HG02943 (cell line): ENCODE results near the gene IQUB.
"Not testable (repeated sequence)": the region's sequence is repeated elsewhere in the genome, so short reads cannot be mapped to it uniquely, and the experiment has no call there.

ENCODE experiments used
- ATAC-seq: cut with Tn5 transposase; IDR thresholded peaks from one replicate; pipeline ENCODE4 v1.9.1; 2021; ENCODE audit warnings: mild to moderate bottlenecking, low read depth, moderate library complexity; ENCODE audit not compliant: unreplicated experiment

The IQUB gene

DNA sequence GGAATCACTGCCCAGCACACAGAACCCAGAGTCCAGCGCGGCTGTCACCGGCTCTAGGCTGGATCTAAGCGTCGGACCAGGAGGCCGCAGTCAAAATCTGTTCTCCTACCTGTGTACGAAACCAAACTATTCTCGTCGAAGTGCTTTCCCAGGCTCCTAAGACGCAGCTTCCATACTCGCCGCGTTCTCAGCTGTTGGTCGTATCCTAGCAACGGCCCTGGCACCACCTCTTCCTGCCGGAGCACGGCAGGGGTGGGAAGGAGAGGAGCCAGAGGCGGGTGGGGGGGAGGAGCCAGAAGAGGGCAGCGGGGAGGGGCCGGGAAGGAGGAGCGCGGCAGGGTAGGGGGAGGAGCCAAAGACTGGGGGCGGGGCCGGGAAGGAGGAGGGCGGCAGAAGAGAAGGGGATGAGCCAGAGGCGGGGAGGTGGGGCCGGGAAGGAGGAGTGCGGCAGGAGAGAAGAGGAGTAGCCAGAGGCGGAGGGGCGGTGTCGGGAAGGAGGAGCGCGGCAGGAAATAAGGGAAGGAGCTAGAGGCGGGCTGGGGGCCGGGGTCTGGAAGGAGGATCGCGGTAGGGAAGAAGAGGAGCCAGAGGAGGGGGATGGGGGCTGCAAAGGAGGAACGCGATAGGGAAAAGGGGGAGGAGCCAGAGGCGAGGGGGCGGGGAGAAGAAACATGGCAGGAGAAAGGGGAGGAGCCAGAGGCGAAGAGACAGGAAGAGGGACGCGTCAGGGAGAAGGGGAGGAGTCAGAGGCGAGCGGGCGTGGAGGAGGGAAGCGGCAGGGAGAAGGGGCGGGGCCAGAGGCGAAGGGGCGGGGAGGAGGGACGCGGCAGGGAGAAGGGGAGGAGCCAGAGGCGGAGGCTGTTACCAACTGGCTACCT is at the start of gene IQUB:
IQUB (minus strand) TSS at position 213 of the 878 bp plus-strand sequence. CDS start 22,255 bp downstream, outside the sequence.
- peak; percentile 64 for ATAC-seq

DNA sequence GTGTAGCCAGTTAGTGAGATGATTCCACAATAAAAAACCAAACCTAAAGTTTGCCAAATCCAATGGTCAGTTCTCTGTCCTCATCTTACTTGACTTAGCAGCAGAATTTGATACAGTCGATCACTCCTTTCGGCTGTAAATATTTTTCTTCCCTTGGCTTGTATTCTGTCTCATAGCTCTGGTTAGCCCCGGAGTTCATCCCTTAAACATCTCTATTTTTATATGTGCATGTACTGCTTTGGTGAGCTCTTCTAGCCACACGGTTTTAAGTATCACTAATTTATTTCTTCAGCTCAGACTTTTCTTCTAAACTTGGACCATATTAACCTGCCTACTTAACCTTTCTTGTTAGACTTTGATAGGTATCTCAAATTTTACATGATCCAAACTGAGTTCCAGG is 49.4 kb upstream of the IQUB start:
- no peak for ATAC-seq

DNA sequence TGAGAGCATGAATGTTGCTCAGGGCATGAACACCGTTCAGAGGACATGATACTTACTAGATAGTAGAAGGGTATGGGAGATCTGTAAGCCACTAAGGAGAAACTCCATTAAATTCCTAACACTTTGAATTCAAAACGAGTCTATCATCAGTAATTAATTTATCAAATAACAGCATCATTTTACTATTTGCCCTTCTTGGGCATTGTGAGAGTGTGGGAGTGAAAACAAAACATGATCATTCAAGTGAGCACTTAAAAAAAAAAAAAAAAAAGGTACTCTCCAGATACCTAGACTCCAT is 46.7 kb upstream of the IQUB start:
- no peak for ATAC-seq

DNA sequence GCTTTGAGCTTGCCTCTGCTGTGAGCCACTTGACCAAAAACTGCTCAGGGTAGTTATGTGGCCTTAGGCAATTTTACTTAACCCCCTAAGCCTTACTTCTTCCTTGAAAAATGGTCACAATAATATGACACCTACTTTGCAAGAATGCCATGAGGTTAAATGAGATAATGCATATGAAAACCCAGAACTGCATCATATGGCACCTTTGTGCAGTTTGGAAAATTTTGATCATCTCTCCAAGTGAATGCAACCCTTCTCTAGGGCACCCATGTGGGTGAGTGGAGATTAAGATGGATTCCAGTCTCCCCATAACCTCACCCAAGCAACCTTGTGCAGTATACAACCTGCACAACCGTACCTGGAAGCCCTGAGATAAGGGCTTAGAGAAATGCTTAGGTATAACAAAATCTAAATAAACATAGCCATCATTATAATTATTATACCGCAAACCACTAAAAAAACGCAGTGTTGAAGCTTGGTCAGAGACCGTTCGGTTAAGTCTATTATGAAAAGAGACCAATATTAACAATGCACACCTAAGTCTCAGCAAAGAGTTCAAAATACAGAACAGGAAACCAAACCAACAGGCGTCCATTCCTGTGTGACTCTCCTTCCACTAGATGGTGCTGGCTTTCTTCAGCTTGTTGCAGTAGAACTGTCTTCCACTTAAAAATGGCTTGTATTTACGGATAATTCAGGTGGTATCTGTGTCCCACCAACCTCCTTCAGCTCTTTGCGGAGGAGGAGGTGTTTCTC is 46.2 kb upstream of the IQUB start:
- no peak for ATAC-seq

DNA sequence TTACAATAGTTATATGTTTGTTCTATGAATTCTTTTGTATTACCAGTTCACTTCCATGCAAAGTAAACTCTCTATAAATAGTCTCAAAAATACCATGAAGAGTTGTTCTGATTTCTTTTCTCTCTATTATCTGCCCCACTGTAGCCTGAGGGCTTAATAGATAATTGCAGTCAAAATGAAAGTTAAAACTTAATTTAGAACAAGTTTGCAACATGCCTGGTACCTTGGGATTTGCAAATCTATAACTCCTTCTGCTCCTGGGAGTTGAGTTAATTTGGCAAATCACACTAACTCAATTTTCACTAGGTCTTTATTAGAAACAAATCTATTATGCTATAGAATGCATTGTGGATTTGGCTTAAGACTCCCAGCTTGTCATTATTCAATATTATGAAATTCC is 45.0 kb upstream of the IQUB start:
- ATAC-seq: no peak

DNA sequence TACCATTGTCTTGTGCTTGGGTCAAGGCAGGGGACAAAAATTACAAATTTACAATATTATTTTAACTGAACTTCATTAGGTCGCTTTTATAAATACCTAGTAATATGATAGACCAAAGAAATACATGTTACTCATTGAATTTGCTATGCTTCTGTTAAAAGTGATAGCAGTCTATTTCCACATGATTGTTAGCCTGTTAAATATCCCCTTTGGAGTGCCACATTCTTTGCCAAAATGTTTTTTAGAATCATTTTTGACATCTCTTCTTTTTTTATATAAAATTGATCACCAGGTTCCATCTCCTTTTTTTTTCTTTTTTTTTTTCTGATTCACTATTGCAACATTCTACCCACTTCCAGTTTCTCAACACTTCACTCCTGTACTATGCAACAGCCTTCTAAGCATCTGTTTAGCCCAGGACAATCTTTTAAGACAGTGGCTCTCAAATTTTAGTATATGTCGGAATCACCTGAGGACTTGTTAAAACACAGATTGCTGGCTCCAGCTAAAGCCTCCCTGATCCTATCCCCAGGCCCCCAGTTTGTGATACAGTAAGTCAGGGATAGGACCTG is 39.6 kb upstream of the IQUB start:
- ATAC-seq: no peak

DNA sequence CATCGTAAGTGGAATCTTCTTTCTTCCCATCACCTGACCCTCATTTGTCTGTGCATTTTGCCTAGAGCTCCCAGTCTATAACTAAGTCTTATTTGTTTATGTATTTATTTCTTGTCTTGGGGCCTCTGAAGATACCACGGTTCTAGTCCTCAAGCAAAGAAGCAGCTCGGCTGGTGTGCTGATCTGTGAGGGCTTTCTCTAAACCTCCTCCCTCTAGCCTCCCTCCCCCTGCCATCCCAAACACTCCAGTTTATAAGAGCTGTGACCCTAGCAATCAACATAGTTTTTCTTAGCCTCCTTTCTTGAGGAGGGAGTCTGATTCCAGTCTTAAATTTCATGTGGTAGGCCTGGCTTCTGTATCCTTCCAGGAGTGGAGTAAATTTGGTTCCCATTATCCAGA is 38.9 kb upstream of the IQUB start:
- no peak for ATAC-seq

DNA sequence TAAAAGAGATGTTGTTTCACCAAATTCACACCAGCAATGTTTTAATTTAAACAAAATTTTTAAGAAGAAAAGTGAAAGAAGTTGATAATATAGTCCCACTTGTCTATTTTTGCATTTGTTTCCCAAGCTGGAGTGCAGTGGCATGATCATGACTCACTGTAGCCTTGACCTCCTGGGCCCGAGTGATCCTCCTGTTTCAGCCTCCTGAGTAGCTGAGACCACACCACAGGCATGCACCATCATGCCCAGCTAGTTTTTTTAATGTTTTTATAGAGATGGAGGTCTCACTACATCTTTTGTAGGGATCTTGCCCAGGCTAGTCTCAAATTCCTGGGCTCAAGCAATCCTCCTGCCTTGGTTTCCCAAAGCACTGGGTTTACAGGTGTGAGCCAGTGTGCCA is 37.3 kb upstream of the IQUB start:
- ATAC-seq: no peak

DNA sequence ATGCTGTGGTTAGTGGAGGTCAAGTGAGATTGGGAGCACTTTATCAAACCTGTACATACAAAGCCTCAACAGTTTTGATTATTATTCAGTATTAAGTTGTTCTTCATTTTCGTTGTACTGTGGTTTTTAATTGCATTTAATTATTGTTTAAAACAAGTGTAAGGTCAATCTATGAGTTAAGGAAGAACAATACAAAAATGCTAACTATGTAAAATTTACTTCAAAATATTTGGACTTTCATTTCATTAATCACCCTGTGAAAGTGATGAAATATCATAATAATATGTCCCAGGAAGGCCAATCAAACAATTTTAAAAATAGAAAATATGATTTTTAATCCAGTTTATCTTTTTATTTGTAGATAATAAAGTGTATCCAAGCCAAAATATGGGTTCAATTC is 36.8 kb upstream of the IQUB start:
- no peak for ATAC-seq

DNA sequence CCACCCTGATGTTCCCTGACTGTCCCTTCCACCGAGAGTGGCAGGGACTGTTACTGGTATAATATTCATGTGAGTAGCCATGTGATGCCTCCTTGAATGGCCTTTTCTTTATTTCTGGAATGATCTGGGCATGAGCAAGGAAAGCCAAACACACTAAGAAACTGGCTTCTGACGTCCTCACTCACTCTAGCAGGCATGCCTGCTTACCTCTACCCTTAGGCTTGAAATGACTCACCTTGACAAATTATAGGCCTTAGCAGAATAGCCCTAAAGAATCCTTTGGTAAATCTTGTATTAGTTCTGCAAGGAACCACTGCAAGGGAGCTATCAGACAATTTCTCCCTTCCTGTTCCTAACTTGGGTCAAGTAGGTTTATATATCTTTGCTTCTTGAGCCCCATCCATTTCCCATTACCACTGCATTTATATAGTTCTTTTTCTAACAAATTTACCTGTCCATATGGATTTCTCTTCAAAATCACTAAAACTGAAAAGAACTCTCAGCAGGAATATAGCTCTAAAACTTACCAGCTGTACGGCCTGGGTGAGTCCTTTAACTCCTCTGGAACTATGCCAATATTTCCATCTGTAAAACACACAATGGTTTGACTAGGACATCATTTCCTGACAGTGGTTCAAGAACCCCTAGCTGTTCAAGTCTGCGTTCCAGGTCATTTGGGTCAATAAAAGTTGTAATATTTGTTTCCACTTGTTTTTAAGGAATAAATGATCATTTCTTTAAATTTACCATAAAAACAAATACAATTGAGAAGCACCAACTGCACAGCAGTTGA is 36.2 kb upstream of the IQUB start:
- no peak for ATAC-seq

DNA sequence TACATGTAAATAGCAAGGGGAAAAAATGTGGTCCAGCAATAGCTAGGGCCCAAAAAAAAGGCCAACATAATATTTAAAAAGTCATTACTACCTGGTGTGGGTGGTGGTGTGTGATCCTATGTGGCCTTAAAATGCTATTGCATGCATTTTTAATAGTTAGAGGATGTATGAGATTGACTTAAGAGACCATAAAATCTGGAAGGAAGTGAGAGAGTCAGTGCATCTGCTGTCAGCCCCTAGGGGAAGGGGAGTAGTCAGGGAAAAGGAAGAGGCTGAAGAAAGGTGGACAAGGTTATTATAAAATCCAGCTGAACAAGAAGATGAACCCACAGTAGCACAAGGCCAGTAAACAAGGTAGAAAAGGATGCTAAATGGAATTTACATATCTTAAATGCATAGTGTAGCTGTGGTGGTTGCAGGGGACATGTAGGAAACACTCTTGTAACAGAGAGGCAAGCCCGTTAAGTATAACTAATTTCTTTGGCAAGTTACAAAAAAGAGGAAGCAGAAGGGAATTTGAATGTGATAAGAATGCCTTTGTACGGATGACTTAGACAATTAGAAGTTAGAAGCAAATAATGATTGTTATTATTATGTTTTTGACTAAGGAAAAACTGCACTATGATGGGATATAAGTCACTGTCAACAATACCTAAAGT is 35.1 kb upstream of the IQUB start:
- no peak for ATAC-seq

DNA sequence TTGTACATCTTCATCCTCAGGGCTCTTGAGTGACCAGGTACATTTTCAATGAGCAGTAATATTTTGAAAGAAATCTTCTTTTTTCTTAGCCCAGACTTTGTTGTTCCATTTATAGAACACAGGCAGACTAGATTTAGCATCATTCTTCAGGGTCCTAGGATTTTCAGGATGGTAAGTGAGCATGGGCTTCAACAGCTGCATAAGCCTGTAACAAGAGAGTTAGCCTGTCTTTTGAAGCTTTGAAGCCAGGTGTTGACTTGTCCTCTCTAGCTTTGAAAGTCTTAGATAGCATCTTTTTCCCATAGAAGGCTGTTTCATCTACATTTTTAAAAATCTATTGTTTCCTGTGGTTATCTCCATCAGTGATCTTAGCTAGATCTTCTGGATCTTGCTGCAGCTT is 27.7 kb upstream of the IQUB start:
- ATAC-seq: no peak

DNA sequence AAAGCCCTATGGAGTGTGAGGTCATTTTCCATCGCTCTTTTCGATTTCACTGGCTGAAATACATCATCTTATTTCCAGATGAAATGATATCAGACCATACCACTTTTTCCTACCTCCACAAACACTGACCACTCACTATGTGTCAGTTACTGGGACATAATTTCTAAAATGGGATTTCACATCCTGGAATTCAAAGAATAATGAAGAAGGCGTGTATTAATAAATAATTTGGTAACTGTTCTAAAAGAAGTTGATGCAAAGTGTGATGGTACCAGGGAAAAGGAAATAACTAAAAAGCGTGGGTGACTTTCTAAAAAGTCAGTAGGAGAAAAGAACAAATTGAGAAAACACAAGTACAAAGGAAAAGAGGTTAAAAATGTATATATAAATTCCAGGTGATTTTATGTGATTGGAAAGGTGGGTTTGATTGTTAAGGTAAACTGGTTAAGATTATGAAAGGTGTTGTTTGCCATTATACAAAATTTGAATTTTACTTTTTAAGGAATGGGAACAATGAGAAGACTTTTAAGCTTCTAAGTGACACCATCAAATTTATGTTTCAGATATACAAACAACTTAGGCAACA is 24.0 kb upstream of the IQUB start:
- ATAC-seq: no peak

DNA sequence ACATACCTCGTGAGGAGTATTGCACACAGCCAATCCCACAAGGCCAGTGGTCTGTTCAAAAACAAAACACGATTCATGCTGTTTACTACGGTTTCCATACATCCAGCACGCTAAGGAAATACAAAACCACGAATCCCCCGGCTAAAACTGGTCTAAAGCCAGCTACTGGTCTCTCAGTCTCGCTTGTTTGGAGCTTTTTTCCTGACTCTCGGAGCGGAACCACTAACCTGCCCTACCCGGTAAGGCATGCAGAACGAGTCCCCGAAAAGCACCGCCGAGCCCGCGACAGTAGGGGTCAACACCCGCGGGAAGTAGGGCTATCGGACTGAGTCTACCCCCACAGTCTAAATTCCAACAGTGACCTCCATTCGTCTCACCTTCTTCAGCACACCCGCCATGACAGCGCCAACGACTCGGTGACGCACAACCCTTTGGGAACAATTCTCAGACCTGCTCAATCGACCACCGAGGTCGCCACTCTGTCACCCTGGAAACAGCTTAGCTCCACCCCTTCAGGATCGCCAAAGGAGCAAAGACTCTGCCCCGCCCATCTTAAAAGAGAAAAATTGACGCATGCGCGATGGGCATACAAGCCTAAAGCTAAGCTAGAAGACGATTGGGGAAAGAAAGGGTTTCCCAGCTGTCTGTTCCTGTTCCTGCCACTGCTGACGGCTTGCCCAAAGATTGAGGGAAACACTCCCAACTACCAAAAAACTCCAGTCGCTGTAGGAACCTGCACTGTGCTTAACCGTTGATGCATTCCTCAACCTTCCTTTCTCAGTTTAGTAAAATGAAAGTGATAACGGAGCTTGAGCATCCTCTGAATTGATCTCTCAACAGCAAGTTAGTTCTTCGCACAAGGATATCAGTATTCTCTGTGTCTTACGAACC is 23.2 kb upstream of the IQUB start, which contains the start of gene NDUFA5:
NDUFA5 (minus strand) TSS at position 421 of the 891 bp plus-strand sequence; CDS start at position 398, 23 bp downstream.
- ATAC-seq: peak; percentile 98

DNA sequence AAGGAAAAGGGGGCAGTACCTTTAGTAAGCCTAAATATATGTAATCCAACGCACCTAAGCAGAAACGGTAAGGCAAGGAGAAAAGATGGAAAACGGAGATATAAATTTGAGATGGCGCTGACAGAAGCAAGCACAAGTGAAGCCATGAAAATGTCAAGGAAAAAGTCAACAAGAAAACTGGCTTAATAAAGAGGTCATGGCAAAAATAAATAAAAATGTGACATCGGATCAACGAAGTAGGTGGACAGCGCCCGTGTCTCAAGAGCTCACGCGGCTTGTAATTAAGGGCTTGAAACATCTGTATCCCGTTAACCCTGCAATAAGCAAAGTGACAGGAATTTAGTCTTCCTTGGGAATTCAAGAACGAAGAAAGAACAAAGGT is 22.6 kb upstream of the IQUB start:
- no peak for ATAC-seq

DNA sequence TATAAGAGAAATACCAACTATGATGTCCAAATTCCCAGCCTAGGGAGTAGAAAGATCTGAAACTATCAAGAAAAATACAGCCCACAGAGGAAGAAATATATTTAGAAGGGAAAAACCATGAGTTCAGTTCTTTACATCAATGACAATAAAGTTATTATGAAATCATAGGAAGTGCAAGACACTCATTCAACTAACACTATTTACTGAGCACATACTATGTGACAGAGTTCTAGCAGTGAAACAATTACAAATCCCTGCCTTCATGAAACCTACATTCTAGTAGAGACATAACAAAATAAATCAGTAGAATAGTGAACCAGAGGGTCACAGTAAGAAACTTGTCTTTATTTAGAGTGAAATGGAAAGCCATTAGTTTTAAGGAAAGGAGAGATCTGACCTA is 21.1 kb upstream of the IQUB start:
- no peak for ATAC-seq

DNA sequence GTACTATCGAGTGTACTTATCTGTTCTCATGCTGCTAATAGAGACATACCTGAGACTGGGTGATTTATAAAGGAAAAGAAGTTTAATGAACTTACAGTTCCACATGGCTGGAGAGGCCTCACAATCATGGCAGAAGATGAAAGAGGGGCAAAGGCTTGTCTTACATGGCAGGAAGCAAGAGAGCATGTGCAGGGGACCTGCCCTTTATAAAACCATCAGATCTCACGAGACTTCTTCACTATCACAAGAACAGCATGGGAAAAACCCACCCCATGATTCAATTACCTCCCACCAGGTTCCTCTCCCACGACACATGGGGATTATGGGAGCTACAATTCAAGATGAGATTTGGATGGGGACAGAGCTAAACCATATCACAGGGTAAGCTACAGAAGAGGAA is 18.8 kb upstream of the IQUB start:
- no peak for ATAC-seq

DNA sequence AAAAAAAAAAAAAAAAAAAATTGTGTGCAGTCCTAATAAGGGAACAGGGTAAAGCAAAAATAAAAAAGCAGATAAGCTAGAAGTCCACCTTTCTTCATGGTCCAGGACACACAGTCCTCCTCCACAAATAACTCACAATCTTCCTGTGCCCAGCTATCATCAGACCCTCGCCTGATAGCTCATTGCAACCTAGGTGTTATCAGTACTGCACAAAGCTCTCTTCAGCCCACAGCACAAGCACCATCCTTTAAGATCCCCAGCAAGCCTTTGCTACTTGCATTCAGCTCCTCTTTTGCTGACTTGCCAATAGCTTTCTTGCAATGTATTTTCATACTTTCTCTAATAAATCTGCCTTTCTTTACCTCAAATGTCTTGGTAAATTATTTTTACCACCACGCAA is 18.2 kb upstream of the IQUB start:
- ATAC-seq: no peak

DNA sequence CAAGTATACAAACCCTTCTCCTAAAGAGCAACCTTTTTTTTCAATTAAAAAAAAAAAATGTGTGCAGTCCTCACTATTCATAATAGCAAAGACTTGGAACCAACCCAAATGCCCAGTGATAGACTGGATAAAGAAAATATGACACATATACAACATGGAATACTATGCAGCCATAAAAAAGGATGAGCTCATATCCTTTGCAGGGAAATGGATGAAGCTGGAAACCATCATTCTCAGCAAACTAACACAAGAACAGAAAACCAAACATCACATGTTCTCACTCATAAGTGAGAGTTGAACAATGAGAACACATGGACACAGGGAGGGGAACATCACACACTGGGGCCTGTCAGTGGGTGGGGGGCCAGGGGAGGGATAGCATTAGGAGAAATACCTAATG is 17.7 kb upstream of the IQUB start:
- not testable (repeated sequence) for ATAC-seq
